HFFc6 (cell line): ENCODE results near the gene CGRRF1. TPM values are rescaled to one million over a fixed set of nuclear protein-coding genes. Genes with fewer than 3 reads are reported as not detected.
A peak's percentile ranks its signal among the peaks of the same experiment; 100 is the strongest.

Experiments
- DNase-seq: peaks from one replicate; pipeline ENCODE4 v3.0.0-alpha.2; 2018
- H3K27ac Mint-ChIP-seq: 2 replicates; pipeline ENCODE4 v1.8.0; 2020; ENCODE audit warnings: mild to moderate bottlenecking, mixed read lengths
- H3K27me3 Mint-ChIP-seq: 2 replicates; pipeline ENCODE4 v1.8.0; 2021; ENCODE audit warnings: mild to moderate bottlenecking, moderate library complexity, mixed read lengths; ENCODE audit not compliant: insufficient read depth
- H3K36me3 Mint-ChIP-seq: 2 replicates; pipeline ENCODE4 v1.8.0; 2021; ENCODE audit warnings: low read depth, mixed read lengths
- H3K4me1 Mint-ChIP-seq: 2 replicates; pipeline ENCODE4 v1.8.0; 2020; ENCODE audit warnings: low read depth, mixed read lengths
- H3K4me3 Mint-ChIP-seq: 2 replicates; pipeline ENCODE4 v1.8.0; 2020; ENCODE audit warnings: mild to moderate bottlenecking, moderate library complexity, mixed read lengths
- H3K9me3 Mint-ChIP-seq: 2 replicates; pipeline ENCODE4 v1.8.0; 2020; ENCODE audit warnings: mild to moderate bottlenecking, mixed read lengths
- total RNA-seq, 6 experiments: library from RNA; stranded (reverse); fragmentation: NEBNext Ultra II Directional; extraction: Animal tissue kit (Norgen Biotek cat#: 25700); gene quantifications; 2 replicates in 1 of 6; 3 replicates in 5 of 6; pipeline ENCODE4 v1.2.3, GENCODE V29; 2021
- TF ChIP-seq, protein P1 (sequence below): fragments of 200-600 bp; sonication (generic); IDR thresholded peaks from 2 replicates; pipeline ENCODE4 v1.5.0; 2021; ENCODE audit warnings: antibody characterized with exemption, mild to moderate bottlenecking

CGRRF1 gene
- total RNA-seq, 6 experiments from 2014 or later, result 11.3 to 13.1 (median 12.1) TPM

GRCh38 chr14:54489731-54490444 lies 19.8 kb upstream of the CGRRF1 start:
- Mint-ChIP-seq H3K27ac (peak overlapping the region; percentile 80), H3K27me3 (peaks cover 2% of the 10 kb centered on the region), H3K4me3 (peak overlapping the region; percentile 85), H3K36me3 (peaks cover 27% of the 10 kb centered on the region), H3K4me1 (peaks cover 46% of the 10 kb centered on the region), H3K9me3 (no peaks in the 10 kb centered on the region)
- TF ChIP-seq, protein P1, sequence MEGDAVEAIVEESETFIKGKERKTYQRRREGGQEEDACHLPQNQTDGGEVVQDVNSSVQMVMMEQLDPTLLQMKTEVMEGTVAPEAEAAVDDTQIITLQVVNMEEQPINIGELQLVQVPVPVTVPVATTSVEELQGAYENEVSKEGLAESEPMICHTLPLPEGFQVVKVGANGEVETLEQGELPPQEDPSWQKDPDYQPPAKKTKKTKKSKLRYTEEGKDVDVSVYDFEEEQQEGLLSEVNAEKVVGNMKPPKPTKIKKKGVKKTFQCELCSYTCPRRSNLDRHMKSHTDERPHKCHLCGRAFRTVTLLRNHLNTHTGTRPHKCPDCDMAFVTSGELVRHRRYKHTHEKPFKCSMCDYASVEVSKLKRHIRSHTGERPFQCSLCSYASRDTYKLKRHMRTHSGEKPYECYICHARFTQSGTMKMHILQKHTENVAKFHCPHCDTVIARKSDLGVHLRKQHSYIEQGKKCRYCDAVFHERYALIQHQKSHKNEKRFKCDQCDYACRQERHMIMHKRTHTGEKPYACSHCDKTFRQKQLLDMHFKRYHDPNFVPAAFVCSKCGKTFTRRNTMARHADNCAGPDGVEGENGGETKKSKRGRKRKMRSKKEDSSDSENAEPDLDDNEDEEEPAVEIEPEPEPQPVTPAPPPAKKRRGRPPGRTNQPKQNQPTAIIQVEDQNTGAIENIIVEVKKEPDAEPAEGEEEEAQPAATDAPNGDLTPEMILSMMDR, result no peak
- DNase-seq, result no peak

DNA sequence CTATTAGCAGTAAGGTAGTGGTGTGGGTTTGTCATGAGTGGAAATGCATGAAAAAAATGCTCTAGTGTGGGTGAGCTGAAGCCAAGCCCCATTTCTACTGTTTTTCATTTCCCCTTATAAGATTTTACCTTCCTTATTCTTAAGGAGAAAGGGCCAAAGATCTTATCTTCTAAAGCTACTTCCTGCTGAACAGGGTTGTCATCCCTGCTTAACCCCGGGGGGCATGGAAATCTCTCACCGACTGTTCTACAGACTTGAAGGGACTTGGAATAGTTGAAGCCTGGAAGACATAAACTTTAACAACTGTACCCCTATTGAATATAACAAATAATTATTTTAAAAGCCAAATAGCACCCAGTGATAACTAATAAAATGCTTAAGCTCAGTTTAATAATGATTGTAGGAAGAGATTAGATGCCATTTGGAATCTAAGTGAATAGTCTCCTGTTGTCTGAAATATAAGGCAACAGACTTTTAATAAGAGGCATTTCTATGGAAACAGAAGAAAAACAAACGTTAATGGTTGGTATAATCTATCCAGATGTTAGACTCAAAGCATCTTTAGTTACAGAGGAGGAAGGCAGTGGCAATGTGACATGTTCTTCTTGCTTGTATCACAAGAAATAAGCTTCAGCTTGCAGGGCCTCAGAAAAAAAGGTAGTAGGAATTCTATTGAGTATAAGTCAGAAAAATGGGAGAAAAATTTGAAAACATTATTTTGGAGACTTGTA lies 19.1 kb upstream of the CGRRF1 start:
- Mint-ChIP-seq H3K9me3 (no peaks in the 10 kb centered on the region), H3K4me1 (peaks cover 38% of the 10 kb centered on the region), H3K27me3 (peaks cover 2% of the 10 kb centered on the region), H3K4me3 (no peak overlapping the region), H3K27ac (no peak overlapping the region), H3K36me3 (peaks cover 20% of the 10 kb centered on the region)
- no peak for DNase-seq
- TF ChIP-seq, protein P1, result no peak

GRCh38 chr14:54493293-54493692 lies 16.4 kb upstream of the CGRRF1 start:
- TF ChIP-seq, protein P1, result 0 out of 2 replicates have a peak, but pooled peaks have one; percentile 9
- Mint-ChIP-seq H3K27me3 (peaks cover 2% of the 10 kb centered on the region), H3K4me3 (no peak overlapping the region), H3K9me3 (no peaks in the 10 kb centered on the region), H3K4me1 (peaks cover 24% of the 10 kb centered on the region), H3K36me3 (no peaks in the 10 kb centered on the region), H3K27ac (no peak overlapping the region)
- no peak for DNase-seq

DNA sequence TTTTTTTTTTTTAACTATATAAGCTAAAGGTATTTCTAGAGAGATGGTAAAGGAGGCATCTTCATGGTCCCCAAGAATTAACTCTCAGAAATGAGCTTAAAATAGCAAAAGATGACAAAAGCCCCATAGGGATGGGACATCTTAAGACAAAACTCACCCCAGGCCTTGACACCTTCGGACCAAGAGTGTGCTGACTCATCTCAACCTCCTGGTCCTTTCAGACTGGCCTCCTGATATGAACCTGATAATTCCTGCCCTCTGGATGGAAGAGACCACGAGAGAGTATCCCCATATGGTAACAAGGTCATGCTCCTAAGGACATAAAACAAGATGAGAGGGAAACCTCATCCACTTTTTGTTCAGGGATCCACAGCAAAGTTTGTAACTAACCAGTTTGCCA lies 12.5 kb upstream of the CGRRF1 start:
- TF ChIP-seq, protein P1, result no peak
- Mint-ChIP-seq H3K27me3 (no peaks in the 10 kb centered on the region; the same call in 1 of the 2 replicates), H3K4me1 (peaks cover 24% of the 10 kb centered on the region), H3K4me3 (no peak overlapping the region), H3K9me3 (no peaks in the 10 kb centered on the region), H3K27ac (no peak overlapping the region), H3K36me3 (no peaks in the 10 kb centered on the region)
- no peak for DNase-seq

GRCh38 chr14:54498095-54498531 lies 11.6 kb upstream of the CGRRF1 start:
- Mint-ChIP-seq H3K4me1 (peaks cover 30% of the 10 kb centered on the region), H3K27ac (no peak overlapping the region), H3K27me3 (no peaks in the 10 kb centered on the region; the same call in 1 of the 2 replicates), H3K36me3 (no peaks in the 10 kb centered on the region), H3K9me3 (no peaks in the 10 kb centered on the region), H3K4me3 (no peak overlapping the region)
- DNase-seq, result no peak
- TF ChIP-seq, protein P1, result no peak
